HG03139 (cell line): Measurements from ENCODE around the gene IFNA8.
A peak's percentile ranks its signal among the peaks of the same experiment; 100 is the strongest.
"Not testable (repeated sequence)": the region's sequence is repeated elsewhere in the genome, so short reads cannot be mapped to it uniquely, and the experiment has no call there.

Experiments used
- ATAC-seq: cut with Tn5 transposase; IDR thresholded peaks from one replicate; pipeline ENCODE4 v1.9.1; 2021; ENCODE audit not compliant: unreplicated experiment

IFNA8 gene

GRCh38 chr9:21428235-21428634, 19.3 kb downstream of the IFNA8 start:
- no peak for ATAC-seq

- ATAC-seq = no peak
These were observed 20.3 kb downstream of the IFNA8 start for GRCh38 chr9:21429191-21429590.

GRCh38 chr9:21432672-21433425, 23.9 kb downstream of the IFNA8 start:
- ATAC-seq = peak; percentile 57

DNA sequence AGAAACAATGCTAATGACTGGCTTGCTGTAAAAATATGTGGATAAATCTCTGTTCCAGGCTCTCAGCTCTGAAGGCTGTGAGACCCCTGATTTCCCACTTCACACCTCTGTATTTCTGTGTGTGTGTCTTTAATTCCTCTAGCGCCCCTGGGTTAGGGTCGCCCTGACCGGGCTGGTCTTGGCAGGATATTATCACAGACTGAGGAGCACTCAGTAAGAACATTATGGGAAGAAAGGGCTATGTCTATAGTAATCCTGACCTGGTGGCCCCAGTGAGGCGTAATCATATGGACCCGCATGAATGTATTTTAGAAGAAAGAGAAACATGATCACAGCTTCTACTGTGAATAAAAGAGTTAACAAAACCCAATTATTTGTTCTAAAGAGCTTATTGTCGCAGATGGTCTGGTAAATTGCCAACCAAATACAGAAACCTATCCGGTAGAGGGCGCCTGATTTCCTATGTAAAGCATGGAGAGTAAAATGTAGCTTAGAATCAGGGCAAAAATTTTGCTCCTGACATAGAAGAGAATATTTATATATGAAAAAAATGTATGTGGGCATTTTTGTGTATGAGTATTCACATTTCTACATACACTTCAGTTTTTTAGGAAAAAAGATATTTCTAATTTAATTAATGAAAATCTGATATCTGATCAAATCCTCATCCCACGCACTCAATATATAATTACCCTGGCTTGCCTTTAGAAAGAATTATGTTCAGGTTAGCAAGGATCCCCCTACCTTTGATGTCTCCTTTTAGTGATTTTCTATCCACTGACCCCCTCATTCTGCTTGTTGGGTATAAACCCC, 25.5 kb downstream of the IFNA8 start:
- ATAC-seq = no peak

DNA sequence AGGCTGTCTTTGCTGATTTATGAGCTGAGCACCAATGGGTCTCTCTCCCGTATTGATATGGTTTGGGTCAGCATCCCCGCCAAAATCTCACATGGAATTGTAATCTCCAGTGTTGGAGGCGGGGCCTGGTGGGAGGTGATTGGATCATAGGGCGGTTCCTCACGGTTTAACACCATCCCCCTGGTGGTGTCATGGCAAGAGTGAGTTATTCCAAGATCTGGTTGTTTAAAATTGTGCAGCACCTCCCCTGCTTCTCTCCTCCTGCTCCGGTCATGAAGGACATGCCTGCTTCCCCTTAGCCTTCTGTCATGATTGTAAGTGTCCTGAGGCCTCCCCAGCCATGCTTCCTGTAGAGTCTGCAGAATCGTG, 26.1 kb downstream of the IFNA8 start:
- not testable (repeated sequence) for ATAC-seq

GRCh38 chr9:21440139-21440538, 31.2 kb downstream of the IFNA8 start, which contains the start of gene IFNA1:
TSS of gene IFNA1 (plus strand) at chr9:21440439. CDS start at chr9:21440508, 69 bp downstream.
- no peak for ATAC-seq

GRCh38 chr9:21443849-21444625, 35.1 kb downstream of the IFNA8 start:
- peak; percentile 93 for ATAC-seq

GRCh38 chr9:21449312-21449711, 40.4 kb downstream of the IFNA8 start:
- not testable (repeated sequence) for ATAC-seq

DNA sequence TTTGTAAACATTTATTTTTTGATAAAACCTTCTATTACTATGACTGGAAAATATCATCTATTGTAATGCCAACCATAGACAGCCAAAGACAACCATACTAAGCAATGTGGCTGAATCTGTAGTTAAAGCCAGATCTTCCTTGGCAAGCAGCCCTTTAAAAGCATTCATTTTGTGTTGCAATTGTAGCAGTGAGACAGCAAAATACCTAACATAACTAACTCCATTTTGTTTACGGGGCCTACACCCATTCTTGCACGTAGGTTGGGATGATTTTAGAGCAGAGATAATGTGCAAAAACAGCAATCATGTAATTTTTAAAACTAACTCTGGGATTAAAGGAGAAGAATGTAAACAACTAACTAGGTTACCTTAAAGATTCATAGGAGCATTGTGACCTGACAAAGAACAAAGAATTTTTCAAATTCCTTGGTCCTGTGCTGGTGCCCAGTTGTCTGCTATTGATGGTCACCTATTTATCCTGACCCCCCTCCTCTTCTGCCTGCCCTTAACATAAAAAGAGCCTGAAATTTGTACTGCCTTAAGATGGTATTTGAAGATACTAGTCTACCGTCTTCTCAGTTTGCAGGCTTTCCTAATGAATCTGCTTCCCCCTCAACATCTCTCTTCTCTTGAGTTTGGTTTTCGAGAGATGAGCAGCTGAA, 41.9 kb downstream of the IFNA8 start:
- no peak for ATAC-seq

- ATAC-seq = no peak
These were observed 43.8 kb downstream of the IFNA8 start for GRCh38 chr9:21452681-21453080.

DNA sequence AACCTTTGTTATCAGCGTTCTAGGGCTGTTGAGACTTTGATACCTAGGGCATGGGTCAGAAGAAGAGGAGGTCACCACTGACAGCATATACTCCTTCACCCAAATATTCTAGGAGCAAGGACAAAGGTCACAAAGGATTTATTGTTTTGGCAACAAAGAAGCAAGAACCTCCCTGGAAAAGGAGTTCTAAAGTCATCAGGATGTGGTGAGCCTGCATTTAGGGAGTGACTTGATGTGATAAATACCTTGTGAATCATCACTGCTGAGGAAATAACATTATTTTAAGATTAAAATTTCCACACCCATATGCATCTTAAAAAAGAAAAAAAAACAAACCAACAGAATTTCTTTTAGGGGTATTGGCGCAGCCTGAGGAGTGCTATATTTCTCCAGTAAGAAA, 45.2 kb downstream of the IFNA8 start:
- no peak for ATAC-seq

- ATAC-seq = peak; percentile 89
These were observed 46.4 kb downstream of the IFNA8 start for GRCh38 chr9:21455320-21455719.
